AG09309 (cell line): ENCODE data around the gene LENG8.
"Not testable (repeated sequence)": the region's sequence is repeated elsewhere in the genome, so short reads cannot be mapped to it uniquely, and the experiment has no call there.

Experiments
- DNase-seq: peaks from one replicate; pipeline ENCODE4 v3.0.0-alpha.2; 2010; ENCODE audit warnings: low read depth
- H3K4me3 ChIP-seq: 2 replicates; pipeline ENCODE4 v1.5.1; 2011; ENCODE audit warnings: mild to moderate bottlenecking, low read depth, low read length, moderate library complexity; ENCODE audit not compliant: control insufficient read depth
- TF ChIP-seq, protein P1 (sequence below): IDR thresholded peaks from 2 replicates; pipeline ENCODE4 v1.5.1; 2011; ENCODE audit warnings: mild to moderate bottlenecking, low read depth, low read length, inconsistent platforms; ENCODE audit not compliant: insufficient read depth, control insufficient read depth; ENCODE audit errors: missing control alignments

Gene LENG8

DNA sequence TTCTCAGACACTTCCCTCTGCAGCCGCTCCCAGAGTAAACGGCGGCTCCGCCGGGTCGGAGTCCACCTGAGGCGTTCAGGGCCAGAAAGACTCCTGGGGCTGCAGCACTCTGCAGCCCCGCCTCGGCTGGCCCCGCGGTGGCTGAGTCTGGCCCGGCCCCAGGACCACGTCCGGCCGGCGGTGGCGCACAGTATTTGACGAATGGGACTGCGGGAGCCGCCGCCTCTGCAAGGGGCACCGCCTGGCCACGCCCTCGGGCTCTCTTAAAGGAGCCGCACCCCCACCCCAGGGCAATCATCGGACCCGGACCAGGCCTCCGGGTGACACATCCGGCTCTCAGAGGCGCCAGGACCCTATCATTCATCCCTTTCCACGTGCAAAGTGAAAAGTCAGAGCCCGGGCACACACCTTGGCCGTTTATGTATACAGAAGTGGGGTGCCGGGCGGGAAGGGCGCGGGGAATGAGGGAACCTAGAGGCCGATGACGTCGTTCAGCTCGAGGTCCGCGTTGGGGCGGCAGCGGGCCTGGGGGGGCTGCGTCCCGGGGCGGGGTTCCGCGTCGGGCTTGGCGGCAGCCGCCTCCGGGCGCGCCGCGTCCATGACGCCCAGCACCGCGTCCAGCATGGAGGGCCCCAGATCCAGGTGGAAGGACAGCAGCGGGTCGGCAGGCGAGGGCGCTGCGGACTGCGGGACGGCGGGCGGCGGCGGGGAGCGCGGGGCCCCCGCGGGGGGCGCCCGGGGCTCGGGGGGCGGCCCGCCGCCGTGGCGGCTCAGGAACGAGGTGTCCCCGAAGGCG is 15.8 kb downstream of the LENG8 start:
- H3K4me3 ChIP-seq, result peak overlapping the region; percentile 58
- no peak for DNase-seq
- TF ChIP-seq, protein P1, sequence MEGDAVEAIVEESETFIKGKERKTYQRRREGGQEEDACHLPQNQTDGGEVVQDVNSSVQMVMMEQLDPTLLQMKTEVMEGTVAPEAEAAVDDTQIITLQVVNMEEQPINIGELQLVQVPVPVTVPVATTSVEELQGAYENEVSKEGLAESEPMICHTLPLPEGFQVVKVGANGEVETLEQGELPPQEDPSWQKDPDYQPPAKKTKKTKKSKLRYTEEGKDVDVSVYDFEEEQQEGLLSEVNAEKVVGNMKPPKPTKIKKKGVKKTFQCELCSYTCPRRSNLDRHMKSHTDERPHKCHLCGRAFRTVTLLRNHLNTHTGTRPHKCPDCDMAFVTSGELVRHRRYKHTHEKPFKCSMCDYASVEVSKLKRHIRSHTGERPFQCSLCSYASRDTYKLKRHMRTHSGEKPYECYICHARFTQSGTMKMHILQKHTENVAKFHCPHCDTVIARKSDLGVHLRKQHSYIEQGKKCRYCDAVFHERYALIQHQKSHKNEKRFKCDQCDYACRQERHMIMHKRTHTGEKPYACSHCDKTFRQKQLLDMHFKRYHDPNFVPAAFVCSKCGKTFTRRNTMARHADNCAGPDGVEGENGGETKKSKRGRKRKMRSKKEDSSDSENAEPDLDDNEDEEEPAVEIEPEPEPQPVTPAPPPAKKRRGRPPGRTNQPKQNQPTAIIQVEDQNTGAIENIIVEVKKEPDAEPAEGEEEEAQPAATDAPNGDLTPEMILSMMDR, result no peak

- no peak for DNase-seq
- TF ChIP-seq, protein P1, result no peak
- H3K4me3 ChIP-seq, result no peak overlapping the region
These were observed 16.6 kb downstream of the LENG8 start for GRCh38 chr19:54465426-54466109.

DNA sequence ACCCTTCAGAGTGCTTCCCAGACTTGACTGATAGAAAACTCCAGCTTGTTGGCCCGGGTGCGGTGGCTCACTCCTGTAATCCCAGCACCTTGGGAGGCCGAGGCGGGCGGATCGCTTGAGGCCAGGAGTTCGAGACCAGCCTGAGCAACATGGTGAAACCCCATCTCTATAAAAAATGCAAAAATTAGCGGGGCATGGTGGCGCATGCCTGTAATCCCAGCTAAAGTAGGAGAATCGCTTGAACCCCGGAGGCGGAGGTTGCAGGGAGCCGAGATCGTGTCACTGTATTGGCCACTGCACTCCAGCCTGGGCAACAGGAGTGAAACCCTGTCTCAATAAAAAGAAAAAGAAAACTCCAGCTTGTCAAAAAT is 17.1 kb downstream of the LENG8 start:
- not testable (repeated sequence) for H3K4me3 ChIP-seq, DNase-seq

DNA sequence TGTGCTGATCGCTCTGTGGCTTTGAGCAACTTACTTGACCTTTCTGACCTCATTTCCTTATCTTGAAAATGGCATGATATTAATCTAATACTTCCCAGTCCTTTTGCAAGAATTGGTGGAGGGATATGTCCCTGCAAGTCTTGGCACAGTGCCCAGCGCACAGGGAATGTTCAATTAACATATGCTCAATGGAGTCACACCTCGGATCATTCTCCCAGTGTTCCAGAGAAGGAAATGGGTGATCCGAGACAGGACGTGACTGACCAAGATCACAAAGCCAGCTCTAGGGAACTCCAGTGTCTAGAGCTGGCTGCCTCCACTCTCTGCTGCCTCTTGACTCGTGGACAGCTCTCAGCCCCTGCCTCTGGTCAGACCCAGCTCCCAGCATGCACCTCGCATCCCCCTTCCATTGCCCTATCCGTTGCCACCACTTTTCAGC is 20.5 kb downstream of the LENG8 start:
- no peak overlapping the region for H3K4me3 ChIP-seq
- DNase-seq, result no peak
- TF ChIP-seq, protein P1, result no peak

GRCh38 chr19:54470276-54470887 is 21.4 kb downstream of the LENG8 start:
- TF ChIP-seq, protein P1, result no peak
- DNase-seq, result no peak
- H3K4me3 ChIP-seq, result no peak overlapping the region

- TF ChIP-seq, protein P1, result no peak
- H3K4me3 ChIP-seq, result peak overlapping the region; percentile 47
- no peak for DNase-seq
These were observed 22.2 kb downstream of the LENG8 start for GRCh38 chr19:54470991-54471782.
